ENCODE results near the gene RSRC2. TPM values are rescaled to one million over a fixed set of nuclear protein-coding genes. Genes with fewer than 3 reads are reported as not detected.

The RSRC2 gene
- total and polyA plus RNA-seq, 9 of the 15 experiments (the other 6 are each of a cell fraction or from before 2014, with no cell fraction given): 52.6 to 123 (median 80.3) TPM

- Histone ChIP-seq H3K9me3 (replicated peaks; ENCODE audit: control insufficient read depth, insufficient read depth, low read depth, low read length) (no peaks in the 10 kb centered on the region), H4K20me1 (replicated peaks; ENCODE audit: control insufficient read depth, insufficient read depth, low read length) (no peaks in the 10 kb centered on the region), H2AFZ (ENCODE audit: low read depth, low read length) (no peak overlapping the region), H3K79me2 (ENCODE audit: control insufficient read depth, insufficient read depth, low read length) (peaks cover 3% of the 10 kb centered on the region; the same call in 1 of the 3 replicates), H3K9me1 (ENCODE audit: control insufficient read depth, insufficient read depth, low read length) (no peaks in the 10 kb centered on the region), H3K27me3 (ENCODE audit: control insufficient read depth in 2 of 2, insufficient read depth in 2 of 2, low read length in 2 of 2) (no peaks in the 10 kb centered on the region), H3K27ac (ENCODE audit: extremely low read depth, low read depth, low read length) (no peak overlapping the region), H3K4me1 (replicated peaks in 1 of 2; ENCODE audit: control insufficient read depth in 2 of 2, insufficient read depth in 2 of 2, low read length in 2 of 2) (no peaks in the 10 kb centered on the region), H3K36me3 (ENCODE audit: control insufficient read depth, insufficient read depth, low read length) (peaks cover 88% of the 10 kb centered on the region), H3K4me2 (ENCODE audit: insufficient read depth, low read length) (no peak overlapping the region), H3K4me3 (no peak overlapping the region), H3K9ac (ENCODE audit: insufficient read depth in 1 of 2, low read depth in 2 of 2, low read length in 2 of 2) (no peak overlapping the region)
- CTCF ChIA-PET (ENCODE audit: low intra/inter-chr PET ratio): no interaction called here
- no peak for TF ChIP-seq SAFB (IDR thresholded peaks at IDR 0.05; ENCODE audit: borderline replicate concordance, low read depth, low read length)
- TF ChIP-seq SRF (CRISPR knock-in tag; IDR thresholded peaks at IDR 0.05): peak in 1 of 2 experiments; percentile 52; a peak in 1 of 4 replicates
- TF ChIP-seq RNF2 (IDR thresholded peaks at IDR 0.05): no peak
- TF ChIP-seq PHB (CRISPR knock-in tag; IDR thresholded peaks at IDR 0.05): no peak
- TF ChIP-seq ZNF121 (CRISPR knock-in tag; conservative IDR thresholded peaks at IDR 0.05): no peak
- in situ Hi-C loops (cut with MboI) (no loop called here), intact Hi-C loops (cut with micrococcal nuclease) (no loop called here)
- WGBS (ENCODE audit: insufficient coverage, low coverage, missing lambda C conversion rate): 95% methylated on average over 6 of the region's 6 CpGs
- POLR2A ChIA-PET: interaction anchor here (4.2 to 7.3 kb wide), 2 partner anchors 15 to 82 kb away, joined by 17 to 125 read pairs; partner anchors contain the start of gene ZCCHC8
- DNase-seq (ENCODE audit: extremely low read depth in 1 of 4, low spot score in 3 of 4) (no peak), ATAC-seq (no peak), FAIRE-seq (no peak)
- no TSS peak for BruUV-seq (replicated peaks)
Observed at GRCh38 chr12:122481861-122482260, 44.9 kb downstream of the RSRC2 start.

GRCh38 chr12:122480753-122481152 is 46.0 kb downstream of the RSRC2 start:
- in situ Hi-C loops (cut with MboI) (no loop called here), intact Hi-C loops (cut with micrococcal nuclease) (no loop called here)
- TF ChIP-seq ATF7 (IDR thresholded peaks at IDR 0.05) (no peak), MAFG (tag; conservative IDR thresholded peaks at IDR 0.05) (peak; percentile 37; the same call in 1 of the 2 replicates), ZNF175 (CRISPR knock-in tag; IDR thresholded peaks at IDR 0.05; ENCODE audit: low read depth) (no peak), ZNF347 (CRISPR knock-in tag; IDR thresholded peaks at IDR 0.05; ENCODE audit: low read depth) (no peak), ARID1B (IDR thresholded peaks at IDR 0.05) (no peak), ZBED1 (IDR thresholded peaks at IDR 0.05) (no peak), CBX8 (IDR thresholded peaks at IDR 0.05; ENCODE audit: borderline replicate concordance, extremely low read depth, low read depth, low read length, poor library complexity, severe bottlenecking) (no peak), ZNF316 (IDR thresholded peaks at IDR 0.05) (peak; percentile 64), MAFF (IDR thresholded peaks at IDR 0.05; ENCODE audit: low read length) (peak; percentile 13; the same call in 1 of the 2 replicates), TGIF2 (CRISPR knock-in tag; IDR thresholded peaks at IDR 0.05) (no peak), RB1 (IDR thresholded peaks at IDR 0.05; ENCODE audit: low read depth) (no peak)
- 0 out of 4 replicates have a peak overlapping the region, but pooled peaks of 1 of the 2 experiments have one; percentile 38 for H3K9ac ChIP-seq (ENCODE audit: insufficient read depth in 1 of 2, low read depth in 2 of 2, low read length in 2 of 2)
- no peak overlapping the region for H3K4me3 ChIP-seq
- no peaks in the 10 kb centered on the region for H3K9me3 ChIP-seq (replicated peaks; ENCODE audit: control insufficient read depth, insufficient read depth, low read depth, low read length)
- no peak for DNase-seq (ENCODE audit: extremely low read depth in 1 of 4, low spot score in 3 of 4)
- H4K20me1 ChIP-seq (replicated peaks; ENCODE audit: control insufficient read depth, insufficient read depth, low read length): no peaks in the 10 kb centered on the region
- no TSS peak for BruUV-seq (replicated peaks)
- H3K79me2 ChIP-seq (ENCODE audit: control insufficient read depth, insufficient read depth, low read length): peaks cover 3% of the 10 kb centered on the region; the same call in 1 of the 3 replicates
- H3K4me1 ChIP-seq (replicated peaks in 1 of 2; ENCODE audit: control insufficient read depth in 2 of 2, insufficient read depth in 2 of 2, low read length in 2 of 2): no peaks in the 10 kb centered on the region
- WGBS (ENCODE audit: insufficient coverage, low coverage, missing lambda C conversion rate): 98% methylated on average over 8 of the region's 8 CpGs
- H3K9me1 ChIP-seq (ENCODE audit: control insufficient read depth, insufficient read depth, low read length): no peaks in the 10 kb centered on the region
- no peak for ATAC-seq
- peaks cover 88% of the 10 kb centered on the region for H3K36me3 ChIP-seq (ENCODE audit: control insufficient read depth, insufficient read depth, low read length)
- FAIRE-seq: no peak
- POLR2A ChIA-PET: interaction anchor here (0.6 to 7.3 kb wide), 5 partner anchors 8 to 134 kb away, joined by 3 to 125 read pairs (median 4); partner anchors contain the start of genes RSRC2 and ZCCHC8
- H3K27ac ChIP-seq (ENCODE audit: extremely low read depth, low read depth, low read length): no peak overlapping the region
- H3K4me2 ChIP-seq (ENCODE audit: insufficient read depth, low read length): no peak overlapping the region
- no peak overlapping the region for H2AFZ ChIP-seq (ENCODE audit: low read depth, low read length)
- CTCF ChIA-PET (ENCODE audit: low intra/inter-chr PET ratio): no interaction called here
- no peaks in the 10 kb centered on the region for H3K27me3 ChIP-seq (ENCODE audit: control insufficient read depth in 2 of 2, insufficient read depth in 2 of 2, low read length in 2 of 2)

Data from K562 (cell line).